Peyer's patch (tissue), 4 donors: ENCODE data around the gene JAKMIP3.

Experiments used
- CTCF ChIP-seq, 6 experiments: fragments of 450-650 bp in 4 of 6; fragments of 200-600 bp in 2 of 6; sonication (generic) in 1 of 6; IDR thresholded peaks; one replicate each; pipeline ENCODE4 v1.5.1; 2017 to 2019; ENCODE audit warnings: antibody characterized with exemption in 6 of 6, mild to moderate bottlenecking in 3 of 6, moderate library complexity in 1 of 6
- POLR2A ChIP-seq, 2 donors: fragments of 450-650 bp; IDR thresholded peaks; one replicate each; pipeline ENCODE4 v1.5.1; 2017; ENCODE audit warnings: antibody characterized with exemption in 2 of 2, mild to moderate bottlenecking in 2 of 2, moderate library complexity in 2 of 2

GRCh38 chr10:132069122-132069848 is 3.5 kb downstream of the JAKMIP3 start:
- TF ChIP-seq POLR2A (IDR thresholded peaks at IDR 0.05), result no peak
- TF ChIP-seq CTCF (IDR thresholded peaks at IDR 0.05), result no peak
